ENCODE results near the gene LRRC43. TPM values are rescaled to one million over a fixed set of nuclear protein-coding genes. Genes with fewer than 3 reads are reported as not detected.

LRRC43 gene
- total and polyA plus RNA-seq, 4 donors = 2.1 to 11.6 (median 7.2) TPM

- Histone ChIP-seq H3K9me3 (ENCODE audit: control insufficient read depth in 4 of 4, insufficient read depth in 3 of 4, low read length in 3 of 4) (no peaks in the 10 kb centered on the region), H3K9ac (ENCODE audit: insufficient read depth in 1 of 2, low read length in 2 of 2) (no peak overlapping the region), H3K36me3 (ENCODE audit: control insufficient read depth in 4 of 4, insufficient read depth in 4 of 4, low read length in 4 of 4) (no peaks in the 10 kb centered on the region), H3K27me3 (ENCODE audit: control insufficient read depth in 3 of 3, insufficient read depth in 3 of 3, low read length in 2 of 3) (no peaks in the 10 kb centered on the region), H3K4me3 (no peak overlapping the region), H3K27ac (ENCODE audit: low read depth in 1 of 2, low read length in 1 of 2) (no peak overlapping the region), H3K4me1 (ENCODE audit: control insufficient read depth in 5 of 5, insufficient read depth in 5 of 5, low read length in 5 of 5) (no peaks in the 10 kb centered on the region)
- 70 to 80% methylated on average over 7 of the region's 7 CpGs for WGBS, 2 donors
- DNase-seq = no peak
- no peak for TF ChIP-seq CTCF (IDR thresholded peaks at IDR 0.05; ENCODE audit: control extremely low read depth, extremely low read depth)
- no peak for ATAC-seq (ENCODE audit: insufficient read depth, low FRiP score)
Measured at GRCh38 chr12:122158700-122159285, 24.1 kb upstream of the LRRC43 start.

GRCh38 chr12:122159882-122160281, 23.0 kb upstream of the LRRC43 start:
- ATAC-seq (ENCODE audit: insufficient read depth, low FRiP score) (no peak), DNase-seq (no peak)
- WGBS, 2 donors = 64 to 66% methylated on average over 4 of the region's 4 CpGs
- Histone ChIP-seq H3K9ac (ENCODE audit: insufficient read depth in 1 of 2, low read length in 2 of 2) (no peak overlapping the region), H3K4me1 (ENCODE audit: control insufficient read depth in 5 of 5, insufficient read depth in 5 of 5, low read length in 5 of 5) (no peaks in the 10 kb centered on the region), H3K27ac (ENCODE audit: low read depth in 1 of 2, low read length in 1 of 2) (no peak overlapping the region), H3K27me3 (ENCODE audit: control insufficient read depth in 3 of 3, insufficient read depth in 3 of 3, low read length in 2 of 3) (no peaks in the 10 kb centered on the region), H3K9me3 (ENCODE audit: control insufficient read depth in 4 of 4, insufficient read depth in 3 of 4, low read length in 3 of 4) (no peaks in the 10 kb centered on the region), H3K4me3 (no peak overlapping the region), H3K36me3 (ENCODE audit: control insufficient read depth in 4 of 4, insufficient read depth in 4 of 4, low read length in 4 of 4) (no peaks in the 10 kb centered on the region)
- no peak for TF ChIP-seq CTCF (IDR thresholded peaks at IDR 0.05; ENCODE audit: control extremely low read depth, extremely low read depth)

GRCh38 chr12:122160761-122161160, 22.2 kb upstream of the LRRC43 start:
- H3K27ac ChIP-seq (ENCODE audit: low read depth in 1 of 2, low read length in 1 of 2) = no peak overlapping the region
- DNase-seq (no peak), ATAC-seq (ENCODE audit: insufficient read depth, low FRiP score) (no peak)
- no peaks in the 10 kb centered on the region for H3K27me3 ChIP-seq (ENCODE audit: control insufficient read depth in 3 of 3, insufficient read depth in 3 of 3, low read length in 2 of 3)
- no peaks in the 10 kb centered on the region for H3K9me3 ChIP-seq (ENCODE audit: control insufficient read depth in 4 of 4, insufficient read depth in 3 of 4, low read length in 3 of 4)
- 81 to 93% methylated on average over 11 of the region's 11 CpGs for WGBS, 2 donors
- no peaks in the 10 kb centered on the region for H3K4me1 ChIP-seq (ENCODE audit: control insufficient read depth in 5 of 5, insufficient read depth in 5 of 5, low read length in 5 of 5)
- no peaks in the 10 kb centered on the region for H3K36me3 ChIP-seq (ENCODE audit: control insufficient read depth in 4 of 4, insufficient read depth in 4 of 4, low read length in 4 of 4)
- H3K4me3 ChIP-seq = no peak overlapping the region
- H3K9ac ChIP-seq (ENCODE audit: insufficient read depth in 1 of 2, low read length in 2 of 2) = no peak overlapping the region
- no peak for TF ChIP-seq CTCF (IDR thresholded peaks at IDR 0.05; ENCODE audit: control extremely low read depth, extremely low read depth)

- H3K36me3 ChIP-seq (ENCODE audit: control insufficient read depth in 4 of 4, insufficient read depth in 4 of 4, low read length in 4 of 4) = no peaks in the 10 kb centered on the region
- TF ChIP-seq CTCF (IDR thresholded peaks at IDR 0.05; ENCODE audit: control extremely low read depth, extremely low read depth) = no peak
- no peak for DNase-seq
- 43 to 71% methylated on average over 8 of the region's 8 CpGs for WGBS, 2 donors
- H3K27me3 ChIP-seq (ENCODE audit: control insufficient read depth in 3 of 3, insufficient read depth in 3 of 3, low read length in 2 of 3) = no peaks in the 10 kb centered on the region
- no peaks in the 10 kb centered on the region for H3K4me1 ChIP-seq (ENCODE audit: control insufficient read depth in 5 of 5, insufficient read depth in 5 of 5, low read length in 5 of 5)
- H3K4me3 ChIP-seq = no peak overlapping the region
- H3K27ac ChIP-seq (ENCODE audit: low read depth in 1 of 2, low read length in 1 of 2) = no peak overlapping the region
- no peaks in the 10 kb centered on the region for H3K9me3 ChIP-seq (ENCODE audit: control insufficient read depth in 4 of 4, insufficient read depth in 3 of 4, low read length in 3 of 4)
- H3K9ac ChIP-seq (ENCODE audit: insufficient read depth in 1 of 2, low read length in 2 of 2) = no peak overlapping the region
- no peak for ATAC-seq (ENCODE audit: insufficient read depth, low FRiP score)
Measured at GRCh38 chr12:122161682-122162081, 21.2 kb upstream of the LRRC43 start.
